Activated gamma-delta T cell (primary cell): ENCODE measurements around the gene MICALL2.

Experiments used
- DNase-seq: peaks from one replicate; lab custom pipeline; 2025; lab: John Stamatoyannopoulos, UW

MICALL2 gene

DNA sequence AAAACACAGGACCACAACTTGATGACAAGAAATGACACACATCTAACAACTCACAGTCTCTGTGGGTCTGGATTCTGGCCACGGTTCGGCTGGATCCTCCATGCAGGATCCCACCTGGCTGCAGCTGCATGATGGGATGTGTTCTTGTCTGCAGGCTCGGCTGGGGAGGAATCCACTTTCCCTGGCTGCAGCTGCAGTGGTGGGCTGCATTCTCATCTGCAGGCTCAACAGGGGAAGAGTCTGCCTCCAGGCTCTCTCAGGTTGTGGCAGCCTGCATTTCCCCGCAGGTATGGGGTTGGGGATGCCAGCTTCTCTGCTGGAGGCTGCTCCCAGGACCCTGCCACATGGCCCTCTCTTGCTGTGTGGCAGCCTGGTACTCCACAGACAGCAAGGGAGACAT is 64.9 kb downstream of the MICALL2 start:
- DNase-seq: no peak

DNA sequence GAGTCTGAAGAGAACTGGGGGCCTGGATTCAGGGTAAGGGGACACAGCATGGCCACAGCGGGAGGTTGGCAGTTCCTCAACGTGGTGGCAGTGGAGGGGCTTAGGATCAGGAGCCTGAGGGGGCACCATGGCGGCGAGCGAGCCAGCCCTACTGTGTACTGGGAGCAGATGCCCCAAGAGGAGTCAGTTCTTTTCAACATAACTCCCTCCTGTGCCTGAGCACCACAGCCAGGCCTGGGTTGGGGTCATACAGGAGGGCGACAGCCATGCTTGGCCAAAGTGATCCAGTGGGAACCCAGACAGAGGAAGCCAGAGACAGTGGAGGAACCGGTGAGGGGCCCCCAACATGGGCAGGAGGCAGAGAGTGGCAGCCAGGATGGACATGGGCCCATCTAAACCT is 65.8 kb downstream of the MICALL2 start:
- no peak for DNase-seq

DNA sequence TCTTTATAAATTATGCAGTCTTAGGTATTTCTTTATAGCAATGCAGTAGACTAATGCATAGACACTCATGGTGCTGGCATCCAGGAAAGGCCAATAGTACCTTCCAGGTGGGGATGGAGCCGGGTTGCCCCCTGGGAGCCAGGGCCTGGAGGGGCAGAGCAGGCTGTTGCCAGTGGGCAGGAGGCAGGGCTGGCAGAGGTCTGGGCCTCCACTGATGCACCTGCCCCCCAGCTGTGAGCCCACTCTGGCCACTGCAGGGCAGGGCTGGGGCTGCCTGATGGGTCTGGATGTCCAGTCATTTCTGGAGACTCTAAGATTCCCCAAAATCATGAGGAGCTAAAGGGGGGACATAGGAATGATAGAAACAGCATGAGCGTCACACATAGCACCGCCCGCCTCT is 66.7 kb downstream of the MICALL2 start:
- no peak for DNase-seq

DNA sequence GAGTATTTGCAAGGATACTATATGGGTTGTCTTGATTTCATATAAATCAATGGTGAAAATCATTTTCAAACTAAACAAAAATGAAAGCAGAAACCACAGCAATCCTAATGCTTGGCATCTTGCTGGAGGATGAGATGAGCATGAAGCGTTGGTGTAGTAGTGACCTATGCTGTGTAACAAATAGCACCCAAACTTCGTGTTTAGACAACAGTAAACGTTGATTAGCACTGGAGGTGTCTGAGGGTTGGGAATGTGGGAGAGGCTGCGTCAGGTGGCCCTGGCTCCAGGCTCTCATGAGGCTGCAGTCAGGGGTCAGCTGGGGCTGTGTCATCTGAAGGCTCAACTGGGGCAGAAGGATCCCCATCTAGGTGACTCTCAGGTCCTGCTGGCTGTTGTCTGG is 67.8 kb downstream of the MICALL2 start:
- no peak for DNase-seq

DNA sequence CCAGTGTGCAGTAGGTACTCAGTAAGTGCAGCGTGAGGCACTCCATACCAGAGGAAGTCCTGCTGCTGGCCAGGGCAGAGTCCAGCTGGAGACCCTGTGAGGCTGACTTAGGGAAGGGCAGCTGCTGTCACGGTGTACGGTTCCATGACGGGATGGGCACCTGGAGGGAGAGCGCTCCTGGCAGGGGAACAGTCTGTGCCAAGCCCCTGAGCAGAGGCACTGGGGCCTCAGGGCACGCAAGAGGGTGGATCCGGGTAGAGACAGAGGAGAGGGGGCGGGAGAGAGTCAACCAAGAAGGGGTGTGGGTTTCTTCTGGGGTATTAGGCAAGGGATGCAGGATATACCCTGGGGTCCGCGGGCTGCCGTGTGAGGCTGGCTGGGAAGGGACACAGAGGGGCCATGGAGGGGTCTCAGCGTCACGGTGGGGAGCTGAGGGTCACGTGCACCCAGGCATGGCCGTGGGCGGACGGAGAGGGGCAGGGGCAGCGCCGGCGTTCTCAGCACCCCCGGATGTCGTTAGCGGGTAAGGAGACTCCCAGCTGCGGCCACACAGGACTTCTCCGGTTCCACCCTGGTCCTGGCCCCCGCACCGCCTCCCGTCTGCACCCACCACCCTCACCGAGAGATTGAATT is 70.5 kb downstream of the MICALL2 start:
- no peak for DNase-seq

DNA sequence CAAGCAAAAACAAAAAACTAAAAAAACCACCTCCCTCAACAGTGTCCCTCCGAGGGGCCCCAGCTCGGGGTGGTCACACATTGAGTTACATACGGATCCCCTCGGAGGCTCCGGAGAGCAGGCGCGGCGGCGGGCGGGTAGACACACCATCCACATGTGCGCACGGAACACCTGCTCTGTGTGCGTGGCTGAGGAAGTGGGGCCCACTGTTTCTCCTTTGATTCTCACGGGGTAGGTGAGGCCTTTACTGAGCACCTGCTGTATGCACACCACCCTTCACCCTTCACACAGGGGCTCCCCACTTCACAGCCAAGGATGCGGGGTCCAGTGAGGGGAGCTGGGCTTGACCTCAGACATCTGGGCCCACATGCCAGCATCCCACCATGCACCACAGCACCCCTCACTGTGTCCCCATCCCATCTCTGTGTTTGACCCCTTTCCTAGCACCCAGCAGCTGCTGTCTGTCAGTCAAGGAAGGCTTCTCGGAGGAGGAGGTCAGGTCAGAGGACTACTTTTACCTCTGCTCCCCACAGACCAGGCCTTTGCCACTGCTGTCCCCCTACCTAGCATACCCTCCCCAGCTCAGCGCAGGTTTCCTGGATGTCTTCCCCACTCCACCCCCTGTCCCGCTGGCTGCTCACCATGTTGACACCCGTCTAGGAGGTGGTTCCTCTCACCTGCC is 71.1 kb downstream of the MICALL2 start:
- no peak for DNase-seq

DNA sequence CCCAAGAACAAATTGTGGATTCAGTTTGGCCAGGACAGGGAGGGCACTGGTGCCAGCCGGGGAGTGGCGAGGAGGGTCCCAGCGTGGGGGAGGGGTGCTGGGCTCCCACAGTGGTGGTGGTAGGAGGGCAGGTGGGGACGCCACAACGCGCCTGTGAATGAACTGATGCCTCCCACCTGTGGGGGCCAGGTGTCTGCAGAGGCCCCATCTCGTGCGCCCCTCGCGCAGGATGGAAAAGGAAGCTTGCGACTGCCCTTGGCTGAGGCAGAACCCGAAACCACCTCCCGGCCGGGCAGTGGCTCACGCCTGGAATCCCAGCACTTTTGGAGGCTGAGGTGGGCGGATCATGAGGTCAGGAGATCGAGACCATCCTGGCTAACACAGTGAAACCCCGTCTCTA is 72.0 kb downstream of the MICALL2 start:
- DNase-seq: no peak

DNA sequence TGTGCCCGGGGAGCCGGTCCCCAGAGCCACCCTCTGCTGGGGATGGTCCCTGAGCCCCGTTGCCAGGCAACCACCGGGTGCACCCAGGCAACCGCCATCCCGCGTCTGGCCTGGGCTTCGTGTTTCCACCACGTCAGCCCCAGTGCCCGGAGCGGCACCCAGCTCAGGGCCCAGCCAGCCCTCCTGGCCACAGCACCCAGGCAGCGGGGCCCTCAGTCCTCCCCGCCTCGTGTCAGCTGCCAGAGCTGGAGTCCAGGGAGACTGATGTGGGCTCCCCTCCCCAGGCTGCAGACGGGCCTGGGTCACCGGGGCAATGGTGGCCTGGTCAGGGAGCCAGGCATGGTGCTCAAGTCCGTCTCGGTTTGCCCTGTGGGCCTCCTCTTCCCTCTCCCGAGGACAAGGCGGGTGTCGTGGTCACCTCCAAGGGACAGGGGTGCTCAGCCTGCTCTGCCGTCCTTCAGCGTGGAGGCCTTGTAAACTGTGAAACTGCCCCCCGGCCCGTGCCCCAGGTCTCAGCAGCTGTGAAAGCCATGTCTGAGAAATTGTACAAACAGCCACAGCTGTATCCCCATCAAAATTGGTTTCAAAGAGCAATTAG is 72.5 kb downstream of the MICALL2 start:
- no peak for DNase-seq

DNA sequence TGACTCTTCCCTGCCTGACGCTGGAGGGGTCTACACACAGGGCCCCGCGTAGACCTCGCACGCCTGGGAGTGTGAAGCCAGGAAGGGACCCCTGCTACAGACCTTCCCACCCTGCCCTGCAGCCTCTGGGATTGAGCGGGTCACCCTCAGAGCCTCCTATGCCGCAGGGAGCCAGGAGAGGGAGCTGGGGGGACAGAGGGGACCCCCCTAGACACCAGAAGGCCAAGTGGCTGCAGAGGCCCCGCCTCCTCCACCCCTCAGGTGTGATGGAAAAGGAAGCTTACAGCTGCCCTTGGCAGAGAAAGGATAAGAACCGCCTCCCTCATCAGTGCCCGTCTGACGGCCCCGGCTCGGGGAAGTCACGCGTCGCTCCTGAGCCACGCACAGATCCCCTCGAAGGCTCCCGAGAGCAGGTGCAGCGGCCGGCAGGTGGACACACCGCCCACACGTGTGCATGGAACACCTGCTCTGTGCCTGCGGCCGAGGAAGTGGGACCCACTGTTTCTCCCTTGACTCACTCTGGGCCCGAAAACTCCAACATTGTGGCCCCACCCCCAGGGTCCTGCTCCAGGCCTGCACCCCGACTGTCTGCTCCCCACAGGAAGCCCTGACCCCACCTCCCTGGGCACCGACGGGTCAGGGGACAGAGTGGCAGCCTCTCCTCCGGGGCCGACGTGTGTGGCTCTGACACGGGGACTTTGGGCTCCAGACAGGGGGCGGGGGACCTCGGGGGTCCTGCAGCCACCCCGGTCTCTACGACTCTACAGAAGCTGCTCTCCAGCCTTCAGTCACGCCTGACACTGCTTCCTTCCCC is 73.3 kb downstream of the MICALL2 start:
- no peak for DNase-seq

DNA sequence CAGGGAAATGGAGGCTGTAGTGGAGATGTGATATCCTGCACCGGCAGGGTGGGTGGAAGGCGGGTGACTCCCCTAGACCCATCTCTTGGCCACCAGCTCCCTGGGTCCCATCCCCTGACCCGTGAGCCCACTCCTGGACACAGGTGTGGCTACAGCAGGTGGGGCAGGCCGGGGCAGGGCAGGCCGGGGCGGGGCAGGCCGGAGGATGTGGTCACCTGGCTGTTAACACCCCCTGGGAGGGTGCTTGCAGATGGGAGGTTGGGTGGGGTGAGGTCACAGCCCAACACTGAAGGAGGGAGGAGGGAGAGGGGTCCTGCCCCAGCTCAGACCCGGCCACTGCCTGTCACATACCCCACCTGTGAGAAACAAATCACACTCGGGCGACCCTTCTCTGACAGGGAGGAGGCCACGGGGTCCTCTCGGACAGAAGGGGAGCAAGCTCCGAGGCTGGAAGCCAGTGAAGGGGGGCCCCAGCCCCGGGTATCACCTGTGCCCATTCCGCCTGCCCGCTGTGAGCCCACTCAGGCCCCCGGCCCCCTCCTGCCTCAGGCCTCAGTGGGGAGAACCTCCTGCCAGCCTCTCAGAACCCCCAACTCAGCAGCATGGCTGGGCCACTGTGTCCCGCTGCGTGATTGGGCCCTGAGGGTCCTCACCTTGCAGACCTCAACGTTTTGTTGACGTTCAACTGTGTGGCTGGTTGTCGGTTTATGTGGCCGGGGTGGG is 74.0 kb downstream of the MICALL2 start:
- no peak for DNase-seq
